Islet precursor cell (in vitro differentiated cells): ENCODE data around the gene SLC22A6.
A peak's percentile ranks its signal among the peaks of the same experiment; 100 is the strongest.
"Not testable (repeated sequence)": the region's sequence is repeated elsewhere in the genome, so short reads cannot be mapped to it uniquely, and the experiment has no call there.

Experiments
- DNase-seq: peaks from one replicate; pipeline ENCODE4 v3.0.0-alpha.2; 2018

Gene SLC22A6

DNA sequence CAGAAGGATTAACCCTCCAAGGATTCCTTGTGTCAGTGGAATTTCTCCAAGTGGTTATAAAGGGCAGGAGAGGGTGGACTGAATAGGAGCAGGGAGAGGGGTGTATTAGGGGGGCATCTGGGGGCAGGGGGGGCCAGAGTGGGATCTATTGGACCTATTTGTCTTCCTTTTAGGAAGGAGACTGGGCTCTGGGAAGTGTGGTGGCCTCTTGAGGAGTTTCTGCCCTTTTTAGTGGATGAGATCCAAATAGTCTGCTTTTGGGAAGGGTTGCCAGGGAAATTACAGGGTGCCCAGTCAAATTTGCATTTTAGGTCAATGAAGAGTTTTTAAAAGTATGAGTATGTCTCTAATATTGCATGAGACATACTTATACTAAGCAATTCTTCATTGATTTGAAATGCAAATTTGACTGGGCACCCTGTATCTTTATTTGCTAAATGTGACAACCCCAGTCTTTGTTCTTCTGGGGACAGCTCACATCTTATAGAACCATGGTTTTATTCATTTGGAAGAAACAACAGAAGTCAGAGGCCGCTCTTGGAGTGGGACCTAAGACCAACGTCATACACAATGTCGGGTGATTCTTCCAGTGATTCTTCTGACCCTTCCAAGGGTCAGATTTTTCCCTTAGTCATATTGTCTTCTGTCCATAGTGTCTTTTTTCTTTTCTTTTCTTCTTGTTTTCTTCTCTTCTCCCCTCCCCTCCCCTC is 429 bp upstream of the SLC22A6 start:
- DNase-seq, result no peak

DNA sequence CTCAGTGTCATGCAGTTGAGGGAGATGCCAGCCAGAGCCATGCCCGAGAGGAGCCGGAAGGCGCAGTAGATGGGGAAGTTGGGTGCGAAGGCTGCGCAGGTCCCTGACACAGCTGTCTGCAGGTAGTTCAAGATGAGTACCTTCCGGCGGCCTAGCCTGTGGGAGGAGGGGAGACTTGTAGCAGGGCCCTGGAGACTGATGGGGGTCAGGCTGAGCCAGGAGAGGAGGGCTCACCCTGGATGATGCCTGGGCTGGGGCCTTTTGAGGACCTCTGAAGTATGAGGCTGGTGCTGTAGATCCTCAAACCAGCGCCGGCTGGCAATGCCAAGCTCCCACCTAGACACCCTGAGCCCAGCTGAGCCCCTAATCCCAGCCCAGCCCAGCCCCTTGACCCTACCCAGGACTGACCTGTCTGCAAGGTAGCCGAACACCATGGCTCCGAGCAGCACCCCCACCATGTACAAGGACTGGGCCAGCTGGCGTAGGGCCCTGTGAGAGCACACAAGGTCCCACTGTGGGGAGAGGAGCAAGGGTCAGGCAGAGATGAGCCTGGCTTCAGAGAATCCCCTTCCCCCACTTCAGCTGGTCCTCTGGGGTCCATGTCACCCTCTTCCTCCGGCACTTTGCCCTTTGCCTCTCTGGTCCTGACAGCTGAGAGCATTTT is 1.1 kb downstream of the SLC22A6 start:
- no peak for DNase-seq

DNA sequence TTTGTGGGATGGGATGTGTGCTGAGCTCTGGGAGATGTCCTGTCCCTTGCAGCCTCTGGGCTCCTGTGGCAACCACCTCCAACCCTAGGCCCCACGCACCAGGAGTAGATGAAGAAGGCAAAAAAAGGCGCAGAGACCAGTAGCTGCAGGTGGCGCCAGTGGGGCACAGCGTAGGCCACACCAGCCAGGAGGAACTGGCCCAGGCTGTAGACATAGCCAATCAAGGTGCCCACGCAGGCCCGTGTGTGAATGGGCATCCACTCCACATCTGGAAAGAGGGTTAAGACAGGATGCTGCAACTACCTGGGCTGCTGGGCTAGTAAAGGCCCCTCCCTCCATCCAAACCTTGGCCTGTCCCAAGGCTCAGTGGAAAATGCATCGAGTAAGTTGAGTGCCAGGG is 3.0 kb downstream of the SLC22A6 start:
- DNase-seq, result no peak

DNA sequence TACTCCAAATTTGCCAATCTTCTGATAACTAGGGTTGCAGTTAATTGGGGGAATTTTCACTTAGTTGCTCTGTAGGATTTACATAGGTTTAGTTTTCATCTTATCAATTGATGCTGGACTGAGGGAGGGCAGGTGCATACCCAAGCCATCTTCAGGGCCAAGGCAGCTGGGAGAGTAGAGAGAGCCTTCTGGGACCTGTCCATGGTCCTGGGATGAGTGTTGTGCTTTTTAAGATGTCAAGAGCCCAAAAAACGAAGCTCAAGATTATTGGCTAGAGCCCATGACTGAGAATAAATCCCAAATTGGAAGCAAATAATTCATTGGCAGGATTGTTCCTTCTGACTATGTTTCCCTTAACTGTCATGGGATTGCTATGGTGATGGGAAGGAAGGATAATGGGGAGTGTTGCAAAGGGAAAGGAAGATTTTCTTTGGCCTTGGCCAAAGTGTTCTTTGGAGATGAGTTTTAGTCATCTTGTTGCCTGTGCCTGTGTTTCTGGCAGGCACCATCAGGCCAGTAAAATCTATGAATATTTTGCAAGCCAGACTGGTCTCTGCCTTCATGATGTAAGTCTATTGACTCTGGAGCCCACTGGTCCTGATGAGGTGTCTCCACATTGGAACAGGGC is 4.5 kb downstream of the SLC22A6 start:
- no peak for DNase-seq

DNA sequence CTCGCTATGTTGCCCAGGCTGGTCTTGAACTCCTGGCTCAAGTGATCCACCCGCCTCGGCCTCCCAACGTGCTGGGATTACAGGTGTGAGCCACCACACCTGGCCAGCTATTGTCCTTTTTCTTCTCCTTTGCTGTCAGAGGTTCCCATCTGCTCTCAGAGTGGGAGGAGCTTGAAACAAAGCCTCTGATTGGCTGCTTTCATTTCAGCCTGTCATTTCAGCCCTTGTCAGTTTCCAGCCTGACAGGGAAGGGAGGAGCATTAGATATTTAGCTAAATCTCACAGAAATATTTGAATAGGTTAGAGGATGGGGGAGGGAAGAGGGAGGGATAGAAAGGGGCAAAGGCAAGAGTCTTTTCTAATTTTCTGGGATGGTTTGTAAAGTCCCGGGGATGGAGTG is 8.7 kb downstream of the SLC22A6 start:
- DNase-seq, result no peak

DNA sequence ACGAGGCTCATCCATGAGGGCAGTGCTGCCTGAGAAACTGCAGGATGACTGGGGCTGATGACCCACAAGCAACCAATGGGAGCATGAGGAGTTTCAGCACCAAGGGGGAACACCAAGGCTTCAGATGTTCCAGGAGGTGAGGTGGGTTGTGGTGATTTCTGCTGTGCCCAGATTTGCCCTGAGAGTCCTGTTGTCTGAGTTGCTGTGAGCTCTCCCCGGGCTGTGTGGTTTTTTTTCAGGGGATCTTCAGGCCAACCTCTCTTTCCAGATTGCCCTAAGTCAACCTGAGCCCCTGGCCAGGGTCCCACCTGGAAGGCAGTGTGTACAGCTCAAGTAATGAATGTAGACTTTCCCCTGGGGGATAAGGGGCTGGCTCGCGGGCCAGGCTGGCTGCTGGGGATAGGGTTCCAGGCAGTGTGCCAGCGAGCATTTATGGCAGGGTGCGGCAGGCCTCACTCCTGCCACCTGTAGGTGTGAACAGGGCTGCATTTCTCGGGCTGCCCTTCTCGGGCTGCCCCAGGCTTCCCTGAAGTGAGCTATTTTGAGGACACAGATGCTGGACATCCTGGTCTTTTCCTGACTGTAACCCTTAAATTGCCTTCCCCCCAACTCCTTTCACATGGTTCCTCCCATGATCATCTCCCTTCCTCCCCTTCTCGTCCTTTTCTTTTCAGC is 9.8 kb downstream of the SLC22A6 start:
- DNase-seq, result peak; percentile 65

DNA sequence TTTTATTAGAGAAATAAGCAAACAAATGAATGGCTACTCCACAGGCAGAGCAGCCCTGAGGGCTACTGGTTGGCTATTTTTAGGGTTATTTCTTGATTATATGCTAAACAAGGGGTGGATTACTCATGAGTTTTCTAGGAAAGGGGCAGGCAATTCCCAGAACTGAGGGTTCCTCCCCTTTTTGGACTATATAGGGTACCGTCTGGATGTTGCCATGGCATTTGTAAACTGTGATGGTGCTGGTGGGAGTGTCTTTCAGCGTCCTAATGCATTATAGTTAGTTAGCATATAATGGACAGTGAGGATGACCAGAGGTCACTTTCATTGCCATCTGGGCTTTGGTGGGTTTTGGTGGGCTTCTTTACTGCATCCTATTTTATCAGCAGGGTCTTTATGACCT is 19.2 kb downstream of the SLC22A6 start:
- DNase-seq, result peak; percentile 20

DNA sequence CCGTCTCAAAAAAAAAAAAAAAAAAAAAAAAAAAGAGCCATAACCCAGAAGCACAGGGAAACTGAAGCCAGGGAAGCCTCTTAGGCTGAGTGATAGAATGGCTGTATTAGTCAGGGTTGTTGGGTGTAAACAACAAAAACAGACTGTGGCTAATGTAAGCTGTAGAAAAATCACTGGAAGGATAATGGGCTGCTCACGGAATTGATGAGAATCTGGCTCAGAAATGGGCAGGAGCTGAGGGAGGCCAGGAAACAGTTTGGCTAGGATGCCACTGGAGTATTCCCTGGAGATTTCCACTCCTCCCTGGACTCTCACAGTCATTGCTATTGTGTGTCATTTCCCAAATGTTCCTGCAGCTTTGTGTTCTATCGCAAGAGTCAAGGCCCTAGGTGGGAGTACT is 22.4 kb downstream of the SLC22A6 start:
- DNase-seq, result no peak

DNA sequence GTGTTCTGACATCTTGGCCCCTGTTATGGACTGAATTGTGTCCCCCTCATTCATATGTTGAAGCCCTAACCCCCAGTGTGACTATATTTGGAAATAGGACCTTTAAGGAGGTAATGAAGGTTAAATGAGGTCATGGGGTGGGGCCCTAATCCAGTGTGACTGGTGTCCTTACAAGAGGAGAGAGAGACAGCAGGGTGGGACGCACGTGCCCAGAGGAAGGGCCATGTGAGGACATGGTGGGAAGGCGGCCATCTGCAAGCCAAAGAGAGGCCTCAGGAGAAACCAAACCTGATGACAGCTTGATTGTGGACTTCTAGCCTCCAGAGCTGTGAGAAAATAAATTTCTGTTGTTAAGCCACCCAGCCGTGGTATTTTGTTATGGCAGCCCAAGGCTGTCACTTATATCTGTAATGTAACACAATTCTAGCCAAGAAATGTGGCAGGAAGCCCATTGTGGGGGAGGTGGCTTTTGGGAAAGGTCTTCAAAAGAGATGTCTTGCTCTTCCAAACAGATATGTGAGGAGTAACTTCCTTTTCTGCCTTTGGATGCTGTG is 23.7 kb downstream of the SLC22A6 start:
- peak; percentile 15 for DNase-seq

DNA sequence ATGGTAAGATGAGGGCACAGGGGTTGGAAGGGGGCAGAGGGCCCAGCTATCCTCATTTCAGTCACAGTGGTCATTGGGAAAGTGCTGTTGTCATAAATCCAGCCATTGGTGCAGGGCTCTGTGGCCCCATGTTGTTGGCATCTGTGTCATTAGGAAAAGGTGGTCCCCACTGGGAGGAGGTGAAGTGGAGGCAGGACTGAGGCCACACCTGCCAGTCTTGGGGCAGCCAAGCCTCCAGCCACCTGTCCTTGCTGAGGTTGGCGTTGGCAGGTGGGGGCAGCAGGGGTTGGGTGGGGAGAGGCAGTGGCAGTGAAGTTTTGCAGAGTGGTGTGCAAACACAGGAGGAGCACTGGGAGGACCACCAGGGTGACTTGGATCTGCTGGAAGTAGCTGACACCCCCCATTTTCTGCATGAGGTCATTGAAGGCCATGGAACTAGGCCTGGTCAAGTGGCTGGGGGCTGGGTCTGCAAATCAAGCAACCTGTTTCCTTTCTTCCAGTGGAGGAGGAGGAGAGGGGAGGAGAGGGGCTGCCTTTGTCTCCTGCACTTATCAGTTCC is 25.3 kb downstream of the SLC22A6 start:
- DNase-seq, result peak; percentile 37

DNA sequence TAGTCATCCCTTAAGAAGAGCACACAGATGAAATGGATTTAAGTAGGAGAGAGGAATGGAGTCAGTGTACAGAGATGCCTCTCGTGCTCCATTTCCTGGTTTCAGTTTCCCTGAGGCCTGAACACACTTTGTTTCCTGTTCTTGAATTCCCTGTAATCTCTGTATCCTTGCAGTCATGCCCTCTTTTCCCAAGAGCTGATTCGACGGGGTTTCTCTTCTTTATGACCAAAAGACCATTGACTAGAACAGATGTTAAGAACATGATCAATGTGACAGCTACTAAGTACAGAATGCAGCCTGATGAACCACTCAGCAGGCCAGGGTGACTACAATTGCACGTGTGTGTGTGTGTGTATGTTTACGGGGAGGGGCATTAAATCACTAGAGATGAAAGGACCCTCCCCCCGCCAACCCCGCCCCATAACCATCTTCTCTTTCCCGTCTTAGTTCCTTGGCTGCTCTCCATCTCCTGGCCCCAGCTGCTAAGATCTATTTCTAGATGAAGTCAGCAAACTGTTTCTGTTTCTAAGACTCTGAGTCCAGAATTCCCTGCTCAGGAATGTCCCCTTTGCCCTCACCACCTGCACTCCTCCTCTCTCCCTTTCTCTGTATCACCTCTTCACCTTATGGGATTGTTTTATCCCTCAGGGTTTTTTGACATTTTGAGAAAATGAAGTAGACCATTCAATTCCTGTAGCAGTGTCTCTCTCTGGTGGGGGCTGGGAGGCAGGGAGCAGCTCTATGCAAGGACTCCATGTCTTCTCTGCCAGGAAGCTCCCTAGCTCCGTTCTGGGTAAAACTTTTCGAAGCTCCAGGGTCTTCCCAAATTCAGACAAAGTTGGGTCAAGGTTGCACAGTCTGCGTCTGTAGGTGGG is 26.0 kb downstream of the SLC22A6 start:
- peak; percentile 17 for DNase-seq

DNA sequence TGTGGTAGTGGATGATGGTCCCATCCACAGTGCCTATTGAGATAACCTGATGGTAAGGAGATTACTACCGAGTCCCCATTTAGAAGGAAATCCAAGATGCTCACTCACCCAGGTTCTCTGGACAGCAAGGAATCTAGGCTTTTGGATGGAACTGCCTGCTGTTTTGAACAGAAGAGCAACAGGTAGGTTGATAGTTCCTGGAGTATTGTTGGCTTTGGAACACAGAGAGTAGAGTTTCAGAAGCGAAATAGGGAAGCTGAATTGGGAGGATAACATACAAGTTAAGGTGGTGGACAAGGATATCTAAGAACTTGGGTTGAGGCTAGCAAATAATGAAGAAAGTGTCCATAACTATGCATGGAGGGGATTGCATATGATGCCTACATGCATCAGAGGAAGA is 27.6 kb downstream of the SLC22A6 start:
- DNase-seq, result peak; percentile 22

DNA sequence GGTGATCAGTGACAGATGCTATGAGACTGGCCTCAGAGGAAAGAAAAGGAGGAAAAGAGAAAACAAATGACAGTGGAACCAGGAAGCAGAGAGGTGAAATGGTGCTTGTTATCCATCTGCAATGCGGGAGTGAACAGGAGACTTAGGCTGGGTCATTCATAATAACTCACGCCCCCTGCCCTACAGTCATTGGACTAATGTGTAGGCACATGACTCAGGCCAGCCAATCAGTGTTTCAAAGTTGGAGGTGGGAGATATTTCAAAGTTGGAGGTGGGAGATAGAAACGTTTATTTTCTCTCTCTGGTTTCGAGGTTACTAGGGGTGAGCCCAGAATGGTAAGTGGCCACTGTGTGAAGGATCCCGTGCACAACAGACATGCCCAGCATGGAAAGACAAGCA is 30.3 kb downstream of the SLC22A6 start:
- peak; percentile 30 for DNase-seq

DNA sequence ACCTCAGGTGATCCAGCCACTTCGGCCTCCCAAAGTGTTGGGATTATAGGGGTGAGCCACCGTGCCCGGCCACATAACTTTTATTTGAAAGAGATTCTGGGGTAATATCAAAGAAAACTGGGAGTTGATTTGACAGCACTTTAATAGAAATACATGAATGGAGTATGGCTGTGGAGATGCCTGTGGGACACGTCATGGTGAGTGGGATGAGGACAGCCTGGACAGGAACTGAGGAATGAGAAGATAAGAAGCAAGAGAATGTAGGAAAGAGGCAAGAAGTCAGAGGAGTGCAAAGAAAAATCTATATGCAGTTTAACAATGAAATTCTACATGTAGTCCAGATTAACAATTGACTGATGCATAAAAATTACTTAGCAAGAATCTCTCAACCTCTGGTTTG is 31.0 kb downstream of the SLC22A6 start:
- no peak for DNase-seq

DNA sequence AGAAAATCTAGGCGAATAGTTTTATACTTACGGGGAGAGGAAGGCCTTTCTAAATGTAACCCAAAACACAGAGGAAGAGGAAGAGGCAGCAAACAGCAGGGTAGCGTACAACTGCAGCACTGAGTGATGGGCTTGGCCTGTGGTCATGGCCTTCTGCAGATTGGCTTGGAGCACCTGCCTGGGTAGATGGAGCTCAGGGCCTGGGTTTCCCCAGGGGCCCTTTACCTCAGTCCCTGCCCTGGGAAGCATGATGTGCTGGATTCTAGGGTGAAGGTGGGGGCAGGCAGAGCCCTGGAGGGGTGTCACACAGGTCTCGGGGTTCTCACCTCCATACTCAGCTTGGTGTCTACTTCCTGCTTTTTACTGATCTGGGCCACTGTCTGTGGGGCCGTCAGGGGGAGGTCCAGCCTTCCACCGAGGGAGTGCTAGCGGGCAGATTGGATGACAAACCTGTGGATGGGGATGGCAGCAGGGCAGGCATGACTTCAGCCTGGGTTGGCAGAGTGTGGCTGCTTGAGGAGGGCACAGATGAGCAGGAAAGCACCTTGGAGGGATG is 35.9 kb downstream of the SLC22A6 start:
- DNase-seq, result peak; percentile 38

DNA sequence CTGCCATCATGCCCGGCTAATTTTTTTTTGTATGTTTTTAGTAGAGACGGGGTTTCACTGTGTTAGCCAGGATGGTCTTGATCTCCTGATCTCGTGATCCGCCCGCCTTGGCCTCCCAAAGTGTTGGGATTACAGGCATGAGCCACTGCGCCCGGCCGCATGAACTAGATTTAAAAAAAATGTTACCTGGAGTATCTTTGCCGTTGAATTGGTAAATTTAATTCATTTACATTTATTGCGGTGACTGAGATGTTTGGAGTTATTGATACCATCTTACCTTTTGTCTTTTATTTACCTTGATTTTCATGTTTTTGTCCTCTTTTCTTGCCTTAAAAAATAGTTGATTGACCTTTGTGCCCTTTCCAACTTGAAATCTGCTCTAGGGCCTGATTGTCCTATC is 39.2 kb downstream of the SLC22A6 start:
- not testable (repeated sequence) for DNase-seq

DNA sequence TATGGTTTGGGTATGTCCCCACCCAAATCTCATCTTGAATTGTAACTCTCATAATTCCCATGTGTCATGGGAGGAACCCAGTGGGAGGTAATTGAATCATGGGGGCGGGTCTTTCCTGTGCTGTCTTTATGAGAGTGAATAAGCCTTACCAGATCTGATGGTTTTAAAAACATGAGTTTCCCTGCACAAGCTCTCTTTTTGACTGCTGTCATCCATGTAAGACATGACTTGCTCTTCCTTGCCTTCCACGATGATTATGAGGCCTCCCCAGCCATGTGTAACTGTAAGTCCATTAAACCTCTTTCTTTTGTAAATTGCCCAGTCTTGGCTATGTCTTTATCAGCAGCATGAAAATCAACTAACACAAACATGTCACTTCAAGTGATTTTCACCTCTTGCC is 47.2 kb downstream of the SLC22A6 start:
- not testable (repeated sequence) for DNase-seq

DNA sequence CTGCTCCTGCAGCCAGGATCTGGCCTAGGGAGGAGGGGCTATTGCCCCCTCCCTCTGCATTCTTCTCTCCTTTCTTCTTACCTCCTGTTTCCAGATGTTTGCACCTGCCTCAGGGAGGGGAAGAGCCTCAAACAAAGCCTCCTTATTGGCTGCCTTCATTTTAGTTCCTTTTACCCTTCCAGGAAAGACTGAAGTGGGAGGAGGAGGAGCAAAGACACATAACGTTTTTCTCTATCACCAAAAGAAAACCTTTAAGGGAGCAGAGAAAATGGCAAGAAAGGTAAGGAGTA is 50.3 kb downstream of the SLC22A6 start:
- no peak for DNase-seq

DNA sequence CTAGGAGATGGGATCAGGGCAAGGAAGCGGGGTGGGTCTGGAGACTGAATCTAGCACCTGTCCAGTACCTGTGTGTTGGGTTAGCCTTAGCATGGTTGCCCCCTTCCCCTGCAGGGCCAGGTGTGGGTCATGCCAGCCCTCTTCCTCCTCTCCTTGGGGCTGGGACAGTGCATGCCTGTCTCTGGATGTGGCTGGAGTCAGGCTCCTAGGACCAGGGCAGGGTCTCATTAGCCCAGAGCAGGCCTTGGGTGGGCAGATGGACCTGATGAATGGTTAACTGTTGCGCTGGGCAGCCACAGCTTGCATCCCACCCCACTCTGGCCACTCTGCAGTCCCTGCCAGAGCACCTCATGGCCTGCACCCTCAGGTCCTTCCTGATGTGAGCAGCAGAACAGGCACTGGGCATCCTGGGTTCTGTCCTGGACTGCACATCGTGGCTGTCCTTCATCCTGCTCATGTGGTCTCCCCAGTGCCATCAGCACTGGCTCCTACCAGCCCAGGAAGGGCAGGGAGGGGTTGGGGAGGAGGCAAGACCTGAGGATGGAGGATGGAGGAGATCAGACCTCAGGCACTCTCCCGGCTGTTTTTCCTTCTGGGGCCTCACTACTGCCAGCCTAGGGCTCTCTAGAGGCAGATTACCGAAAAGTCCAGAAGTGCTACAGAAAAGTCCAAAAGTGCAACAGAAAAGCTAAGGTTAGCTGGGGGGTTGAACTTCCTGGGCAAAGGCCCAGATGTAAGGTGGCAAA is 50.8 kb downstream of the SLC22A6 start:
- no peak for DNase-seq

DNA sequence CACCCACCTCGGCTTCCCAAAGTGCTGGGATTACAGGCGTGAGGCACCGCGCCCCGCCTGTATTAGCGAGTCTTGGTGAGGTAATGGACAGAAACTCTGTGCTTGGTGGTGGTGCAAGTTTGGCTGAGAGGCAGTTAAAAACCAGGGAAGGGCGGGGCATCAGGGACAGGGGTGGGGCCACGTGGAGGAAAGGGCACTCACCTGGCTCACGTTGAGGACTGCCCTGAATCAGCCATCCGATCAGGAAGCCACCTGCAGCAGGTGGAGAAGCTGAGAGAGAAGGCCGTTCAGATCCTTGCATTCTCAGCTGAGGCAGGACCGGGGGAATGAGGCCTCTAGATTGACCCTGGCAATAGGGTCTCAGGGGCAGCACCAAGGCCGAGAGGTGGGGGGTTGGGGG is 51.5 kb downstream of the SLC22A6 start:
- DNase-seq, result no peak
